ENCODE results near the gene KCNMB1.

KCNMB1 gene

DNA sequence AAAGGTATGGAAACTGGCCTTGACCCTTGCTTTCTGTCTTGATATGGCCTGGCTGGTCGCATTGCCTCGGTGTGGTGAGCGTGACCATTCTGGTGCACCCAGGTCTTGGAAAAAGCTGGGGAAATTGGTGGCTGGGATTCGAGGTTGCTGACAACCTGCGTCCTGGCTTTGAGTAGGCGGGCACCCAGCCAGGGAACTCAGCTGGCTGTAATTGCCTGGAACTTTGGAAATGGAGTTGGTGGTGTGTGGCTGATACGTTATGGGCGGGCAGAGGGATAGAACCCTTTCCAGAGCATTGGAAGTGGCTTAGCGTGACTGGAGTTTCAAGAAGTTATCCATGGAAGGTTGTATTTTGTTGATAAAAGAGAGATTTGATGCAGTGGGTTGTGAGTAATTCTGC is 35.2 kb downstream of the KCNMB1 start:
- no peaks in the 10 kb centered on the region for H4K20me1 ChIP-seq (ENCODE audit: insufficient read depth, low read length, poor library complexity, severe bottlenecking)
- H3K4me3 ChIP-seq (ENCODE audit: low read length, poor library complexity, severe bottlenecking) = no peak overlapping the region
- H2AFZ ChIP-seq (ENCODE audit: low read length) = no peak overlapping the region
- no peaks in the 10 kb centered on the region for H3K79me2 ChIP-seq (ENCODE audit: insufficient read depth, low read length)
- H3K36me3 ChIP-seq (ENCODE audit: insufficient read depth, low read length) = no peaks in the 10 kb centered on the region
- no peak overlapping the region for H3K4me2 ChIP-seq (ENCODE audit: low read depth, low read length, poor library complexity, severe bottlenecking)
- no peaks in the 10 kb centered on the region for H3K4me1 ChIP-seq (ENCODE audit: insufficient read depth, low read length, poor library complexity, severe bottlenecking)
- TF ChIP-seq, protein P1, sequence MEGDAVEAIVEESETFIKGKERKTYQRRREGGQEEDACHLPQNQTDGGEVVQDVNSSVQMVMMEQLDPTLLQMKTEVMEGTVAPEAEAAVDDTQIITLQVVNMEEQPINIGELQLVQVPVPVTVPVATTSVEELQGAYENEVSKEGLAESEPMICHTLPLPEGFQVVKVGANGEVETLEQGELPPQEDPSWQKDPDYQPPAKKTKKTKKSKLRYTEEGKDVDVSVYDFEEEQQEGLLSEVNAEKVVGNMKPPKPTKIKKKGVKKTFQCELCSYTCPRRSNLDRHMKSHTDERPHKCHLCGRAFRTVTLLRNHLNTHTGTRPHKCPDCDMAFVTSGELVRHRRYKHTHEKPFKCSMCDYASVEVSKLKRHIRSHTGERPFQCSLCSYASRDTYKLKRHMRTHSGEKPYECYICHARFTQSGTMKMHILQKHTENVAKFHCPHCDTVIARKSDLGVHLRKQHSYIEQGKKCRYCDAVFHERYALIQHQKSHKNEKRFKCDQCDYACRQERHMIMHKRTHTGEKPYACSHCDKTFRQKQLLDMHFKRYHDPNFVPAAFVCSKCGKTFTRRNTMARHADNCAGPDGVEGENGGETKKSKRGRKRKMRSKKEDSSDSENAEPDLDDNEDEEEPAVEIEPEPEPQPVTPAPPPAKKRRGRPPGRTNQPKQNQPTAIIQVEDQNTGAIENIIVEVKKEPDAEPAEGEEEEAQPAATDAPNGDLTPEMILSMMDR (conservative IDR thresholded peaks at IDR 0.05; ENCODE audit: low read length) = no peak
- no peak for TF ChIP-seq EZH2phosphoT487 (IDR thresholded peaks at IDR 0.05; ENCODE audit: borderline replicate concordance)
- H3F3A ChIP-seq (ENCODE audit: low read depth) = no peaks in the 10 kb centered on the region
- H3K9ac ChIP-seq (ENCODE audit: low read depth, low read length, poor library complexity, severe bottlenecking) = no peak overlapping the region
- H3K27me3 ChIP-seq (ENCODE audit: insufficient read depth, low read length, poor library complexity, severe bottlenecking) = no peaks in the 10 kb centered on the region
- H3K9me3 ChIP-seq (ENCODE audit: insufficient read depth, low read depth, low read length) = no peaks in the 10 kb centered on the region
- no peaks in the 10 kb centered on the region for H3K9me2 ChIP-seq (replicated peaks; ENCODE audit: low read depth, low read length)

DNA sequence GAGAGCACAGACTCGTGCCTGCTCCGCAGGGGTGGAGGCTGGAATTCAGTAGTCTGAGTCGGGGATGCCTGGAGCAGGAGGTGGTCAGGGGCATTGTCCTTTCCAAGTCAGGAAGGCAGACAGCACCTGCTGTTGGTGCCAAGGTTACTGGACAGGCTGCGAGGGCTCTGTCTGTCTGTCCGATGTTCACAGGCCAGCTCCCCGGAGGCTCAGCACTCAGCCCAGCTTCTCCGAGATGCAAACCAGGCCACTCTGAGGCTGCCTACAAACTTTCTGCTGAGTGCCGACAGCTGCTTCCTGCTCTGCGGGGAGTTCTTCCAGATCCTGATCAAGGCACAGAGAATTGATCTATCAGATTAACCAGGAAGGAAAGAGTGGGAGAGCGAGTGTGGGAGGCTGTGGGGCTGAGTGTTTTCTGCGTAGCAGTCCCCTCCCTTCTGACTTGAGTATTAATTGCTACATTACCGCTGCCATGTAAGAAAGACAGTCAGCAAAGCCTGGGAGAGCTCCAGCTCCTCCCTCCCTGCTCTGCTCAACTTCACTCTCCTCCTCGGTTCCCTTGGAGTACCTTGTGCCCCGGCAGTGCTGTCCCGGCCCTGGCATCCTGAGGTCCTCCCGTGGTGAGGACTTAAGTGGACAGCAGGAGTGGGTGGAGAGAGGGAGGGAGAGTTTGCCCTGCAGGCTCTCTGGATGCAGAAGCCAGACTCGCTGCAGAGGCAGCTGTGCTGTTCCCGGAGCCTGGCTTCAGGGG is 36.0 kb downstream of the KCNMB1 start:
- H3K4me2 ChIP-seq (ENCODE audit: low read depth, low read length, poor library complexity, severe bottlenecking) = no peak overlapping the region

DNA sequence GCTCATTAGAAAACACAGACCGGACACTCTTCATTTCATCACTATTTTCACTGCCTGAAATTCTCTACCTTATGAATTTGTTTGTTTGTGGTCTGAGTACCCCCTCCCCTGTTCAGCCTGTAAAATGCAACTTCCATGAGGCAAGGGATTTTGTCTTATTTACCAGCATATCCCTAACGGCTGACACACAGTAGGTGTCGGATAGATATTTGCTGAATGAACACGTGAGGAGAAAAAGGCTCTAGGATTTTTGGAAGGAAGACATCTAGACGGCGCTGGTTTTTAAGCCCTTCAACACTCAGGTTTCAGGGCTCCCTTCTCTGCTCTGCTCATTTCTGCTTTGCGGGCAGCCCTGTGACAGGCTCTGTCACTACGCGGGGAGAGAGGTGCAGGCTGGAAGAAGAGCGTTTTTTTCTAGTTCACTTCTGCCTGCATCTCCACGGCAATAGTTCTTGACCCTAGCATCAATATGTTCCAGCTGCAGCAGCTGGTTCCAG is 41.0 kb downstream of the KCNMB1 start:
- no peaks in the 10 kb centered on the region for H3K79me2 ChIP-seq (ENCODE audit: insufficient read depth, low read length)
- no peaks in the 10 kb centered on the region for H4K20me1 ChIP-seq (ENCODE audit: insufficient read depth, low read length, poor library complexity, severe bottlenecking)
- H3K9me3 ChIP-seq (ENCODE audit: insufficient read depth, low read depth, low read length) = no peaks in the 10 kb centered on the region
- H3K27me3 ChIP-seq (ENCODE audit: insufficient read depth, low read length, poor library complexity, severe bottlenecking) = no peaks in the 10 kb centered on the region
- H3F3A ChIP-seq (ENCODE audit: low read depth) = no peaks in the 10 kb centered on the region
- H3K4me3 ChIP-seq (ENCODE audit: low read length, poor library complexity, severe bottlenecking) = no peak overlapping the region
- no peaks in the 10 kb centered on the region for H3K36me3 ChIP-seq (ENCODE audit: insufficient read depth, low read length)
- H3K9ac ChIP-seq (ENCODE audit: low read depth, low read length, poor library complexity, severe bottlenecking) = no peak overlapping the region
- TF ChIP-seq EZH2phosphoT487 (IDR thresholded peaks at IDR 0.05; ENCODE audit: borderline replicate concordance) = no peak
- TF ChIP-seq, protein P1 (conservative IDR thresholded peaks at IDR 0.05; ENCODE audit: low read length) = no peak
- no peak overlapping the region for H3K4me2 ChIP-seq (ENCODE audit: low read depth, low read length, poor library complexity, severe bottlenecking)
- H3K9me2 ChIP-seq (replicated peaks; ENCODE audit: low read depth, low read length) = no peaks in the 10 kb centered on the region
- no peaks in the 10 kb centered on the region for H3K4me1 ChIP-seq (ENCODE audit: insufficient read depth, low read length, poor library complexity, severe bottlenecking)
- H2AFZ ChIP-seq (ENCODE audit: low read length) = no peak overlapping the region

More for the DNA sequence above, 36.0 kb downstream of the KCNMB1 start:
- no peak overlapping the region for H3K4me3 ChIP-seq (ENCODE audit: low read length, poor library complexity, severe bottlenecking)
- H3K9me3 ChIP-seq (ENCODE audit: insufficient read depth, low read depth, low read length) = no peaks in the 10 kb centered on the region
- no peaks in the 10 kb centered on the region for H3F3A ChIP-seq (ENCODE audit: low read depth)
- no peaks in the 10 kb centered on the region for H4K20me1 ChIP-seq (ENCODE audit: insufficient read depth, low read length, poor library complexity, severe bottlenecking)
- H3K27me3 ChIP-seq (ENCODE audit: insufficient read depth, low read length, poor library complexity, severe bottlenecking) = no peaks in the 10 kb centered on the region
- H3K9me2 ChIP-seq (replicated peaks; ENCODE audit: low read depth, low read length) = no peaks in the 10 kb centered on the region
- no peak overlapping the region for H2AFZ ChIP-seq (ENCODE audit: low read length)
- no peaks in the 10 kb centered on the region for H3K4me1 ChIP-seq (ENCODE audit: insufficient read depth, low read length, poor library complexity, severe bottlenecking)
- H3K36me3 ChIP-seq (ENCODE audit: insufficient read depth, low read length) = no peaks in the 10 kb centered on the region
- no peak overlapping the region for H3K9ac ChIP-seq (ENCODE audit: low read depth, low read length, poor library complexity, severe bottlenecking)
- TF ChIP-seq EZH2phosphoT487 (IDR thresholded peaks at IDR 0.05; ENCODE audit: borderline replicate concordance) = no peak
- TF ChIP-seq, protein P1 (conservative IDR thresholded peaks at IDR 0.05; ENCODE audit: low read length) = no peak
- H3K79me2 ChIP-seq (ENCODE audit: insufficient read depth, low read length) = no peaks in the 10 kb centered on the region

All from Loucy (cell line).